B cell (primary cell): Measurements from ENCODE around the gene RNU11. TPM values are rescaled to one million over a fixed set of nuclear protein-coding genes. Genes with fewer than 3 reads are reported as not detected.

Source experiments
- polyA plus RNA-seq: library from polyadenylated mRNA; depleted of rRNA; stranded (reverse); fragments of >200 nt; gene quantifications from 2 replicates; pipeline ENCODE4 v1.2.3, GENCODE V29; 2012
- small RNA-seq: library from RNA; depleted of rRNA; stranded (forward); fragments of <200 nt; gene quantifications from one replicate; pipeline ENCODE3, GENCODE V24; 2012; ENCODE audit warnings: low replicate concordance, low read depth; ENCODE audit not compliant: insufficient read length
- total RNA-seq, 2 donors: library from RNA; stranded (reverse); fragments of 120-200 nt in 1 of 2; gene quantifications; 1 replicate in 1 of 2; 2 replicates in 1 of 2; pipeline versions ENCODE4 v1.2.3 to v1.2.4, GENCODE V29; 2013 to 2022

Gene RNU11
- total and polyA plus RNA-seq, 2 donors (not counting 1 experiment from before 2014, with no cell fraction given): not detected

Small RNAs within 50 kb of the gene (small RNA-seq; reads per million reads assigned to genes)
- not detected for gene RF00422
- gene RNU11: not detected

Other genes starting within 250 kb of the RNU11 start
- gene RCC1, start 142.6 kb upstream of the RNU11 start, total RNA-seq: 16.3 and 17.5 TPM in 2 replicates
- 9.7 and 10.9 TPM in 2 replicates for gene RCC1, start 142.6 kb upstream of the RNU11 start, polyA plus RNA-seq
- gene TRNAU1AP, start 95.5 kb upstream of the RNU11 start, total RNA-seq: 45.2 and 48.5 TPM in 2 replicates
- gene TRNAU1AP, start 95.5 kb upstream of the RNU11 start, polyA plus RNA-seq: 39.8 and 42.1 TPM in 2 replicates
- not detected in 2 replicates for gene RAB42, start 56.3 kb upstream of the RNU11 start, total RNA-seq
- not detected in 2 replicates for gene RAB42, start 56.3 kb upstream of the RNU11 start, polyA plus RNA-seq
- 18.5 and 19.1 TPM in 2 replicates for gene TAF12, start 5.5 kb upstream of the RNU11 start, total RNA-seq
- gene TAF12, start 5.5 kb upstream of the RNU11 start, polyA plus RNA-seq: 15.8 and 22.5 TPM in 2 replicates
- gene GMEB1, start 20.2 kb downstream of the RNU11 start, total RNA-seq: 21.7 and 24.8 TPM in 2 replicates
- gene GMEB1, start 20.2 kb downstream of the RNU11 start, polyA plus RNA-seq: 7.5 and 10.8 TPM in 2 replicates
- gene YTHDF2, start 88.3 kb downstream of the RNU11 start, total RNA-seq: 58.8 and 73.0 TPM in 2 replicates
- gene YTHDF2, start 88.3 kb downstream of the RNU11 start, polyA plus RNA-seq: 26.3 and 35.1 TPM in 2 replicates
- not detected in 2 replicates for gene OPRD1, start 163.6 kb downstream of the RNU11 start, total RNA-seq
- gene OPRD1, start 163.6 kb downstream of the RNU11 start, polyA plus RNA-seq: not detected in 2 replicates